IPS-18a (cell line): Measurements from ENCODE around the gene RNF20.

Experiments used
- H3K27ac ChIP-seq: one replicate; pipeline ENCODE4 v1.5.1; 2013; ENCODE audit warnings: low read length
- H3K27me3 ChIP-seq: one replicate; pipeline ENCODE4 v1.6.1; 2013; ENCODE audit warnings: mild to moderate bottlenecking, low read length; ENCODE audit not compliant: control insufficient read depth, insufficient read depth
- H3K36me3 ChIP-seq: one replicate; pipeline ENCODE4 v1.6.1; 2013; ENCODE audit warnings: low read depth, low read length; ENCODE audit not compliant: control insufficient read depth
- H3K4me1 ChIP-seq: one replicate; pipeline ENCODE4 v1.6.1; 2013; ENCODE audit warnings: low read depth, low read length; ENCODE audit not compliant: control insufficient read depth
- H3K4me3 ChIP-seq: one replicate; pipeline ENCODE4 v1.5.1; 2013; ENCODE audit warnings: low read length
- H3K9ac ChIP-seq: one replicate; pipeline ENCODE4 v1.6.1; 2013; ENCODE audit warnings: mild to moderate bottlenecking, low read length, moderate library complexity
- H3K9me3 ChIP-seq: one replicate; pipeline ENCODE4 v1.6.1; 2013; ENCODE audit warnings: low read depth, low read length; ENCODE audit not compliant: control insufficient read depth

The RNF20 gene

GRCh38 chr9:101593345-101593744 is 59.7 kb downstream of the RNF20 start:
- Histone ChIP-seq H3K4me3 (no peak overlapping the region), H3K36me3 (no peaks in the 10 kb centered on the region), H3K27me3 (no peaks in the 10 kb centered on the region), H3K4me1 (no peaks in the 10 kb centered on the region), H3K9me3 (no peaks in the 10 kb centered on the region), H3K27ac (no peak overlapping the region), H3K9ac (no peak overlapping the region)

GRCh38 chr9:101594796-101595195 is 61.1 kb downstream of the RNF20 start, which contains the start of gene PPP3R2:
PPP3R2 (minus strand) TSS chr9:101594969; CDS start chr9:101594921, 48 bp downstream.
- Histone ChIP-seq H3K27ac (no peak within 1 kb of the TSS), H3K36me3 (no peaks in the 10 kb centered on the region), H3K4me3 (no peak within 1 kb of the TSS), H3K4me1 (no peaks in the 10 kb centered on the region), H3K9ac (no peak within 1 kb of the TSS), H3K27me3 (no peaks in the 10 kb centered on the region), H3K9me3 (no peaks in the 10 kb centered on the region)

DNA sequence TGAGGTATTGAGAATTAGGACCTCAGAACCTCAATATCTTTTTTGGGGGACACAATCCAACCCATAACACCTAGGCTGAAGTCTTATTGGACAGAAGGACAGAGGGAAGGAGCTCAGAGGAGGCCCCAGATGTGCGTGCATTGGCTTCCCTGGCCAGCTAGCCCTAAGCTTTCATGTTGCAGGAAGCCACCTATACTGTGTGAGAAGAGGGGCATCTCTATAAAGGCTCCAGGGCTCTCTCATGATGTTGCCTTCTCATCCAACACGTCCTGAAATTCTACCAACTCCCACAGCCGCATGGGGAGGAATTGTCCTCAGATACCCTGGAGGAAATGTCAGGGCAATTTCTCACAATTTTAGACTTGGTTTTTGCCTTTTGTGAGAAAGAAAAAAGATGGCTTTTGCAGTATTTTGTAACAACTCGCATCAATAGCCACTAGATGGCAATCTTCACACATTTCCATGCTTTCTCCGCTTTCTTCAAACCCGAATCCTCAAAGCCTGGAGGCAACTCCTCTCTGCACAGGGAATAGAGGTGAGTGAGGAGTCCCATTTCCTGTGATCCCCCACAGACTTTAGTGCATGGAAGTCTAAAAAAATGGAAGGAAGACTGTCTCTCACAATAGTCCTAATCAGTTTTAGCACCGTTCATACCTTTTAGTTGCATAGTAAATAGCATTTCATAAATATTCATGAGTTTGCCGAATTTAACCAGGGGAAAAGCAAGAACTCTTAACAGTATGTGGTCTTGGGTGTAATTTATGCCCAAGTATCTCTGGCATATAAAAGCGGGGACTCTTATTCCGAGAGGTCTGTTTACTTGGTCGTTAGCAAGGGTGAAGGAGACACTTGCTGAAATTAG is 68.5 kb downstream of the RNF20 start:
- Histone ChIP-seq H3K27me3 (no peaks in the 10 kb centered on the region), H3K36me3 (no peaks in the 10 kb centered on the region), H3K9ac (no peak overlapping the region), H3K27ac (no peak overlapping the region), H3K9me3 (no peaks in the 10 kb centered on the region), H3K4me3 (no peak overlapping the region), H3K4me1 (no peaks in the 10 kb centered on the region)

DNA sequence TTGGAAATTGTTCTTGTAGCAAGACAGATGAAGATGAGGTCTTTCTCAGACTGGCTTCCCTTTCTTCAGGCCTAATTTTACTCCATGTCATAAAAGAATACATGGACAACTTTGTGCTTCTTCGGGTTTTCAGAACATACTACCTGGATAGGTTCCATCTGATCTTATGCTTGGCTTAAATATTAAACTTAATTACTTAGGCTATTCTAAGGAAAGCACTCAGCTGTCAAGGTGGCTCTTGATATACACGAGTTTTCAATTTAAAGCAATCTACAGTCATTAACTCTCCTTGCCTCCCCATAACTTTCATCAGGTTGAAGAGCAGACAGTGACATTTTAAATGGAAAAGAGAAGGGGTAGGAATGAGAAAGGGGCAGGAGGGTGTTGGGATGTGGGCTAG is 70.6 kb downstream of the RNF20 start:
- Histone ChIP-seq H3K27me3 (no peaks in the 10 kb centered on the region), H3K9ac (no peak overlapping the region), H3K9me3 (no peaks in the 10 kb centered on the region), H3K27ac (no peak overlapping the region), H3K4me3 (no peak overlapping the region), H3K4me1 (no peaks in the 10 kb centered on the region), H3K36me3 (no peaks in the 10 kb centered on the region)

DNA sequence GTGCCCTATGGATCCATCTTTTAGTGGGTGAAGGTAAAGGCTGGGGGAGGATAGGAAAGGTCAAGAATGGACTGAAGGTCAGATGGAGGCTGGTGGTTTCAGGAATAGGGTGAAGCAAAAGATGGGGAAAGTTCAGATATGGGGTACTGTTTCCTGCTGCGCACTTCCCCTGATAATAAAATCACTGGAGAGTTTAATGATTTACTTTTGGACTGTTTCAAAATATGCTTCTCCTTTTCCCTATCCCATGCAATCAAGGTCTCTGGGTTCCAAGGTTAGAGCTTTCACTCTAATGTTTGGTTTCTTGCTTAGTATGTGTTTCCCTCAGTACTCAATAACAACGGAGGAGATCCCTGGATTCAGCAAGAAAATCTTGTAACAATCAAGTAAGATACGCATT is 71.9 kb downstream of the RNF20 start:
- no peaks in the 10 kb centered on the region for H3K4me1 ChIP-seq
- no peak overlapping the region for H3K4me3 ChIP-seq
- no peaks in the 10 kb centered on the region for H3K27me3 ChIP-seq
- H3K9ac ChIP-seq: no peak overlapping the region
- H3K9me3 ChIP-seq: no peaks in the 10 kb centered on the region
- no peak overlapping the region for H3K27ac ChIP-seq
- H3K36me3 ChIP-seq: no peaks in the 10 kb centered on the region
